CD14-positive monocyte (primary cell): ENCODE data around the gene NELL1. TPM values are rescaled to one million over a fixed set of nuclear protein-coding genes. Genes with fewer than 3 reads are reported as not detected.

ENCODE experiments used
- DNase-seq, 3 donors: peaks; one replicate each; pipeline ENCODE4 v3.0.0-alpha.2; 2011 to 2022
- H2AFZ ChIP-seq: 2 replicates; pipeline ENCODE4 v1.6.0; 2012; ENCODE audit warnings: mild to moderate bottlenecking, low read depth, low read length, inconsistent platforms; ENCODE audit not compliant: insufficient read depth, poor library complexity, severe bottlenecking
- H3K27ac ChIP-seq, 2 donors: 1 replicate in 1 of 2; 2 replicates in 1 of 2; pipeline ENCODE4 v1.5.1; 2012 to 2013; ENCODE audit warnings: low read length in 2 of 2, control low read depth in 1 of 2, inconsistent platforms in 1 of 2, low read depth in 1 of 2, mild to moderate bottlenecking in 1 of 2
- H3K27me3 ChIP-seq, 2 donors: one replicate each; pipeline versions ENCODE4 v1.6.0 to v1.6.1; 2011 to 2013; ENCODE audit warnings: low read length in 2 of 2; ENCODE audit not compliant: control insufficient read depth in 2 of 2, insufficient read depth in 2 of 2
- H3K36me3 ChIP-seq, 2 donors: replicated peaks in 1 of 2; 1 replicate in 1 of 2; 2 replicates in 1 of 2; pipeline versions ENCODE4 v1.5.1 to v1.6.1; 2012 to 2013; ENCODE audit warnings: low read length in 2 of 2, control low read depth in 1 of 2, inconsistent platforms in 1 of 2, mild to moderate bottlenecking in 1 of 2; ENCODE audit not compliant: insufficient read depth in 2 of 2, control insufficient read depth in 1 of 2
- H3K4me1 ChIP-seq, 2 donors: 1 replicate in 1 of 2; 2 replicates in 1 of 2; pipeline versions ENCODE4 v1.5.1 to v1.6.1; 2012 to 2013; ENCODE audit warnings: low read length in 2 of 2, control low read depth in 1 of 2, inconsistent platforms in 1 of 2, mild to moderate bottlenecking in 1 of 2, moderate library complexity in 1 of 2; ENCODE audit not compliant: insufficient read depth in 2 of 2, control insufficient read depth in 1 of 2
- H3K4me2 ChIP-seq: replicated peaks from 2 replicates; pipeline ENCODE3; 2012; ENCODE audit warnings: low read length, moderate library complexity, mild to moderate bottlenecking; ENCODE audit not compliant: poor library complexity, severe bottlenecking; ENCODE audit errors: extremely low read depth
- H3K4me3 ChIP-seq, 3 experiments: fragments of 200-600 bp in 1 of 3; sonication (generic) in 1 of 3; replicated peaks in 1 of 3; 1 replicate in 2 of 3; 2 replicates in 1 of 3; pipeline ENCODE4 v1.5.1; 2011 to 2013; ENCODE audit warnings: low read length in 3 of 3, mild to moderate bottlenecking in 3 of 3, control low read depth in 2 of 3, low read depth in 2 of 3, inconsistent platforms in 1 of 3, moderate library complexity in 1 of 3
- H3K79me2 ChIP-seq: 2 replicates; pipeline ENCODE4 v1.6.0; 2012; ENCODE audit warnings: mild to moderate bottlenecking, control low read depth, inconsistent platforms, low read length, moderate library complexity; ENCODE audit not compliant: insufficient read depth
- H3K9ac ChIP-seq: 2 replicates; pipeline ENCODE4 v1.6.0; 2017; ENCODE audit warnings: low read length, mild to moderate bottlenecking; ENCODE audit not compliant: insufficient read depth, poor library complexity, severe bottlenecking
- H3K9me3 ChIP-seq, 2 donors: replicated peaks in 1 of 2; 1 replicate in 1 of 2; 2 replicates in 1 of 2; pipeline versions ENCODE4 v1.5.1 to v1.6.1; 2012 to 2013; ENCODE audit warnings: low read length in 2 of 2, control low read depth in 1 of 2; ENCODE audit not compliant: control insufficient read depth in 1 of 2, insufficient read depth in 1 of 2
- H4K20me1 ChIP-seq: 2 replicates; pipeline ENCODE4 v1.6.0; 2012; ENCODE audit warnings: mild to moderate bottlenecking, low read length, control low read depth, moderate library complexity; ENCODE audit not compliant: insufficient read depth
- H3K27ac Mint-ChIP-seq, 7 donors: one replicate each; pipeline ENCODE4 v1.8.0; 2020; ENCODE audit warnings: mild to moderate bottlenecking in 7 of 7, mixed read lengths in 7 of 7, moderate library complexity in 6 of 7, inconsistent platforms in 2 of 7
- H3K27me3 Mint-ChIP-seq, 3 donors: one replicate each; pipeline ENCODE4 v1.8.0; 2021 to 2022; ENCODE audit warnings: low read depth in 3 of 3, mild to moderate bottlenecking in 3 of 3, mixed read lengths in 3 of 3, moderate library complexity in 3 of 3, inconsistent platforms in 1 of 3
- H3K36me3 Mint-ChIP-seq, 2 donors: one replicate each; pipeline ENCODE4 v1.8.0; 2020; ENCODE audit warnings: mixed read lengths in 2 of 2, inconsistent platforms in 1 of 2, mild to moderate bottlenecking in 1 of 2
- H3K4me1 Mint-ChIP-seq: one replicate; pipeline ENCODE4 v1.8.0; 2020; ENCODE audit warnings: mild to moderate bottlenecking, mixed read lengths
- H3K4me3 Mint-ChIP-seq, 2 donors: one replicate each; pipeline ENCODE4 v1.8.0; 2020; ENCODE audit warnings: mild to moderate bottlenecking in 2 of 2, mixed read lengths in 2 of 2, moderate library complexity in 1 of 2
- H3K9me3 Mint-ChIP-seq, 7 donors: one replicate each; pipeline ENCODE4 v1.8.0; 2020 to 2022; ENCODE audit warnings: mixed read lengths in 7 of 7, mild to moderate bottlenecking in 6 of 7, moderate library complexity in 6 of 7, inconsistent platforms in 2 of 7
- CTCF ChIP-seq: fragments of 200-600 bp; IDR thresholded peaks from one replicate; pipeline ENCODE4 v1.8.0; 2022; ENCODE audit warnings: antibody characterized with exemption, mild to moderate bottlenecking
- WGBS: methylation state at CpG from one replicate; pipeline ENCODE4 v1.1.5; 2013; ENCODE audit warnings: missing lambda C conversion rate; ENCODE audit not compliant: insufficient coverage; 5-methylcytosine and 5-hydroxymethylcytosine counted together
- intact Hi-C, 2 donors: fragments of 100-400 bp; cut with micrococcal nuclease; formaldehyde crosslinking; loops; one replicate each; pipeline versions ENCODE4 v1.15.0 to v1.15.1; 2023
- polyA plus RNA-seq, 3 donors: library from polyadenylated mRNA; depleted of rRNA in 1 of 3; unstranded in 2 of 3; stranded (reverse) in 1 of 3; fragments of 300-500 nt in 2 of 3; fragments of >200 nt in 1 of 3; fragmentation: Illumina TruSeq in 2 of 3; gene quantifications; 1 replicate in 2 of 3; 2 replicates in 1 of 3; pipeline ENCODE4 v1.2.3, GENCODE V29; 2012 to 2021

Gene NELL1
- polyA plus RNA-seq, 3 donors: not detected

- Histone ChIP-seq H3K9ac (no peak overlapping the region), H3K9me3 (no peaks in the 10 kb centered on the region), H3K27ac (no peak overlapping the region), H3K4me2 (no peak overlapping the region), H3K4me1 (no peaks in the 10 kb centered on the region), H2AFZ (no peak overlapping the region), H4K20me1 (no peaks in the 10 kb centered on the region), H3K4me3 (no peak overlapping the region), H3K27me3 (no peaks in the 10 kb centered on the region), H3K36me3 (no peaks in the 10 kb centered on the region), H3K79me2 (no peaks in the 10 kb centered on the region)
- Mint-ChIP-seq H3K9me3 (no peaks in the 10 kb centered on the region), H3K4me1 (no peaks in the 10 kb centered on the region), H3K27me3 (peaks cover 0 to 2% (median 0%) of the 10 kb centered on the region in 3 donors), H3K27ac (no peak overlapping the region), H3K4me3 (no peak overlapping the region), H3K36me3 (no peaks in the 10 kb centered on the region)
- intact Hi-C loops: no loop called here
- DNase-seq: no peak
- WGBS: no CpG with 5 or more reads among the region's 1 CpG
- TF ChIP-seq CTCF: no peak
These were observed 883.5 kb downstream of the NELL1 start for GRCh38 chr11:21552911-21553310.

DNA sequence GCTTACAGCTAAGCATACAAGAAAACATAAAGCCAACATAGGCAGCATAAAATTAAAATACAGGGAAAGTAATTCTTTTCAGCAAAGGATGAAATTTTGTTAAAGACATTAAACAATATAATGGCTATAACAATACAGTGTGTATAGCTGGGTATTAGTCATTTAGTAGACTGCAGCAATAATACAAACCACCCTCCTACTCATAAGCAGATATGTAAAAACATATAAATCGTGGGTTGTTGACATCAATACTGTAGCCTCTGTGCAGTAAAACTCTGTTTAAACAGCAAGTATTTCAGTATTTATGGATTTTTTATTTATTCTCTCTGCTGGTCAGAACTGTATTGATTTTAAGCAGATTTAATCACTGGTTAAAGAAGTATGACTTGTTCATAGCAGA, 884.4 kb downstream of the NELL1 start:
- Histone ChIP-seq H3K4me2 (no peak overlapping the region), H3K9ac (no peak overlapping the region), H3K27me3 (no peaks in the 10 kb centered on the region), H3K4me1 (no peaks in the 10 kb centered on the region), H2AFZ (no peak overlapping the region), H4K20me1 (no peaks in the 10 kb centered on the region), H3K36me3 (no peaks in the 10 kb centered on the region), H3K4me3 (no peak overlapping the region), H3K9me3 (no peaks in the 10 kb centered on the region), H3K27ac (no peak overlapping the region), H3K79me2 (no peaks in the 10 kb centered on the region)
- Mint-ChIP-seq H3K27ac (no peak overlapping the region), H3K9me3 (no peaks in the 10 kb centered on the region), H3K36me3 (no peaks in the 10 kb centered on the region), H3K4me1 (no peaks in the 10 kb centered on the region), H3K27me3 (peaks cover 0 to 2% (median 0%) of the 10 kb centered on the region in 3 donors), H3K4me3 (no peak overlapping the region)
- TF ChIP-seq CTCF: no peak
- intact Hi-C loops: no loop called here
- DNase-seq: no peak
- no CpG with 5 or more reads among the region's 1 CpG for WGBS
